Right lobe of liver (tissue), 4 donors: ENCODE results near the gene OR5L1.

Experiments
- CTCF ChIP-seq, 4 donors: fragments of 200-600 bp in 3 of 4; fragments of 450-650 bp in 1 of 4; IDR thresholded peaks; one replicate each; pipeline versions ENCODE4 v1.5.1 to v1.8.0; 2016 to 2022; ENCODE audit warnings: antibody characterized with exemption in 4 of 4, mild to moderate bottlenecking in 2 of 4
- POLR2A ChIP-seq: fragments of 450-650 bp; IDR thresholded peaks from one replicate; pipeline ENCODE4 v1.6.1; 2017; ENCODE audit warnings: antibody characterized with exemption, mild to moderate bottlenecking
- donor health status: DM: no; HTN: no; CAD: no.
- donor health status: DM: no; HTN: no; CAD: no.
- donor health status: DM: no; HTN: yes; CAD: no.

DNA sequence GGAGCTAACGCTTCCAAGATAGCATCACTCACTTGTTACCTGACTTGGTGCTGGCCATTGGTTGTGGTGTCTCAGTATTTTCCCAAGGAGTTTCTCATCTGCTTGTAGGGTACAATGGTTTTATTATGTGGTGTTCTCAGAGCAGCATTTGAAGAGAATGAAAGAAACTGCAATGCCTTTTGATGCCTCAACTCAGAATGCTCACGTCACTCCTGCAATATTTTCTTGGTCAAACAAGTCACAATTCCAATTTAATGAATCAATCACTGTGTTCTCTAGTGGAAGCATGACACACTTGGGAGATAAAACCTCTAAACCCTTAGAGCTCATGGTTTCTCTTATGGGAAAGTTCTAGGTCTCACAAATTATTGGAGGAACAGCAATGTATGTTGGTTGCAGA, 17.8 kb upstream of the OR5L1 start:
- no peak for TF ChIP-seq CTCF (IDR thresholded peaks at IDR 0.05)
- TF ChIP-seq POLR2A = no peak
